KMS-11 (cell line): ENCODE results near the gene EVC.

Experiments used
- H2AFZ ChIP-seq: fragments of 200-600 bp; sonication (generic); 2 replicates; pipeline ENCODE4 v1.6.1; 2016; ENCODE audit warnings: antibody characterized with exemption, mixed run types, low read depth
- H3K27ac ChIP-seq: fragments of 200-600 bp; sonication (generic); 2 replicates; pipeline ENCODE4 v1.6.1; 2016; ENCODE audit warnings: mild to moderate bottlenecking, mixed run types
- H3K27me3 ChIP-seq: fragments of 200-600 bp; sonication (generic); 2 replicates; pipeline ENCODE4 v1.6.1; 2017; ENCODE audit warnings: mild to moderate bottlenecking, low read depth, mixed run types, moderate library complexity; ENCODE audit not compliant: insufficient read depth
- H3K36me3 ChIP-seq: fragments of 200-600 bp; sonication (generic); 2 replicates; pipeline ENCODE4 v1.6.1; 2017; ENCODE audit warnings: mild to moderate bottlenecking, mixed run types; ENCODE audit not compliant: insufficient read depth
- H3K4me1 ChIP-seq: fragments of 200-600 bp; sonication (generic); 2 replicates; pipeline ENCODE4 v1.6.1; 2016; ENCODE audit warnings: mild to moderate bottlenecking, low read depth, mixed run types; ENCODE audit not compliant: poor library complexity, severe bottlenecking
- H3K4me2 ChIP-seq: fragments of 200-600 bp; sonication (generic); 2 replicates; pipeline ENCODE4 v1.7.0; 2016; ENCODE audit warnings: mild to moderate bottlenecking, mixed run types
- H3K4me3 ChIP-seq: fragments of 200-600 bp; sonication (generic); IDR thresholded peaks from 2 replicates; pipeline ENCODE4 v1.6.1; 2017; ENCODE audit warnings: low read depth, low read length, mixed read lengths; ENCODE audit not compliant: insufficient read depth
- H3K79me2 ChIP-seq: fragments of 200-600 bp; sonication (generic); 2 replicates; pipeline ENCODE4 v1.6.1; 2016; ENCODE audit warnings: low read depth, mixed run types; ENCODE audit not compliant: insufficient read depth
- H3K9ac ChIP-seq: fragments of 200-600 bp; sonication (generic); 2 replicates; pipeline ENCODE4 v1.6.1; 2016; ENCODE audit warnings: mild to moderate bottlenecking, mixed run types
- H4K20me1 ChIP-seq: fragments of 200-600 bp; sonication (generic); 2 replicates; pipeline ENCODE4 v1.6.1; 2016; ENCODE audit warnings: mild to moderate bottlenecking, mixed run types; ENCODE audit not compliant: insufficient read depth
- CTCF ChIP-seq: fragments of 200-600 bp; sonication (generic); conservative IDR thresholded peaks from 2 replicates; pipeline ENCODE4 v1.6.1; 2017; ENCODE audit warnings: low read depth, mild to moderate bottlenecking, antibody characterized with exemption, low read length, moderate library complexity, mixed read lengths

Gene EVC

GRCh38 chr4:5814421-5814820, 103.4 kb downstream of the EVC start:
- TF ChIP-seq CTCF = no peak
- Histone ChIP-seq H3K27ac (no peak overlapping the region), H3K27me3 (no peaks in the 10 kb centered on the region), H3K4me1 (no peaks in the 10 kb centered on the region), H3K9ac (no peak overlapping the region), H3K4me2 (no peak overlapping the region), H2AFZ (no peak overlapping the region), H3K36me3 (no peaks in the 10 kb centered on the region), H3K4me3 (no peak overlapping the region), H4K20me1 (no peaks in the 10 kb centered on the region), H3K79me2 (no peaks in the 10 kb centered on the region)

GRCh38 chr4:5815641-5816040, 104.6 kb downstream of the EVC start:
- H3K4me1 ChIP-seq = no peaks in the 10 kb centered on the region
- H3K9ac ChIP-seq = no peak overlapping the region
- H3K27me3 ChIP-seq = no peaks in the 10 kb centered on the region
- no peak overlapping the region for H2AFZ ChIP-seq
- no peak overlapping the region for H3K4me2 ChIP-seq
- no peak overlapping the region for H3K4me3 ChIP-seq
- H3K36me3 ChIP-seq = no peaks in the 10 kb centered on the region
- no peak overlapping the region for H3K27ac ChIP-seq
- no peaks in the 10 kb centered on the region for H4K20me1 ChIP-seq
- H3K79me2 ChIP-seq = no peaks in the 10 kb centered on the region
- no peak for TF ChIP-seq CTCF

GRCh38 chr4:5816101-5816500, 105.1 kb downstream of the EVC start:
- H3K36me3 ChIP-seq = no peaks in the 10 kb centered on the region
- H3K4me2 ChIP-seq = no peak overlapping the region

GRCh38 chr4:5816851-5817375, 105.9 kb downstream of the EVC start:
- H3K27ac ChIP-seq = no peak overlapping the region
- no peaks in the 10 kb centered on the region for H4K20me1 ChIP-seq
- no peaks in the 10 kb centered on the region for H3K27me3 ChIP-seq
- no peaks in the 10 kb centered on the region for H3K36me3 ChIP-seq
- H3K9ac ChIP-seq = no peak overlapping the region
- H3K4me1 ChIP-seq = no peaks in the 10 kb centered on the region
- H3K4me2 ChIP-seq = no peak overlapping the region
- no peak overlapping the region for H2AFZ ChIP-seq
- TF ChIP-seq CTCF = no peak
- H3K79me2 ChIP-seq = no peaks in the 10 kb centered on the region
- no peak overlapping the region for H3K4me3 ChIP-seq

More at GRCh38 chr4:5816101-5816500, 105.1 kb downstream of the EVC start:
- Histone ChIP-seq H3K27ac (no peak overlapping the region), H3K9ac (no peak overlapping the region), H3K4me1 (no peaks in the 10 kb centered on the region), H3K4me3 (no peak overlapping the region), H3K27me3 (no peaks in the 10 kb centered on the region), H2AFZ (no peak overlapping the region), H3K79me2 (no peaks in the 10 kb centered on the region), H4K20me1 (no peaks in the 10 kb centered on the region)
- no peak for TF ChIP-seq CTCF
